H1 (cell line): ENCODE data around the gene ARHGAP23. TPM values are rescaled to one million over a fixed set of nuclear protein-coding genes. Genes with fewer than 3 reads are reported as not detected.

Experiments used
- JUN ChIP-seq: IDR thresholded peaks from 2 replicates; pipeline ENCODE4 v1.6.1; 2011; ENCODE audit warnings: low read depth, mild to moderate bottlenecking, improper control_type of control experiment, low read length
- polyA plus RNA-seq, 7 experiments: library from polyadenylated mRNA; depleted of rRNA in 3 of 7; stranded (reverse) in 5 of 7; unstranded in 2 of 7; fragments of >200 nt in 5 of 7; fragments of 200-250 nt in 2 of 7; gene quantifications; 1 replicate in 5 of 7; 2 replicates in 1 of 7; 4 replicates in 1 of 7; pipeline versions ENCODE4 v1.2.1 to v1.2.3, GENCODE V29; 2011 to 2013; ENCODE audit warnings: missing spikeins in 2 of 7, mixed read lengths in 2 of 7
- total RNA-seq: library from RNA; stranded (reverse); fragmentation: NEBNext Ultra II Directional; extraction: Animal tissue kit (Norgen Biotek cat#: 25700); gene quantifications from 2 replicates; pipeline ENCODE4 v1.2.1, GENCODE V29; 2021

Gene ARHGAP23
- total and polyA plus RNA-seq, 2 of the 8 experiments (the other 6 are each of a cell fraction or from before 2014, with no cell fraction given): 16.3 to 107 TPM

- no peak for TF ChIP-seq JUN
Measured at GRCh38 chr17:38557836-38558727, 129.8 kb downstream of the ARHGAP23 start (continued).
